PFSK-1 (cell line): ENCODE data around the gene RNF208.

ENCODE experiments used
- FOXP2 ChIP-seq: optimal IDR thresholded peaks from 2 replicates; pipeline ENCODE3; 2011; ENCODE audit warnings: borderline replicate concordance, control low read depth, inconsistent platforms; ENCODE audit not compliant: insufficient read depth; ENCODE audit errors: extremely low read length, extremely low read depth
- POLR2AphosphoS5 ChIP-seq: IDR thresholded peaks from 2 replicates; pipeline ENCODE4 v1.6.1; 2012; ENCODE audit warnings: low read depth, mild to moderate bottlenecking, control low read depth, low read length, moderate library complexity
- REST ChIP-seq, 2 experiments: IDR thresholded peaks; 2 replicates each; pipeline versions ENCODE4 v1.6.1 to v1.8.0; 2011 to 2012; ENCODE audit warnings: low read depth in 2 of 2, low read length in 2 of 2, control low read depth in 1 of 2, inconsistent platforms in 1 of 2, mild to moderate bottlenecking in 1 of 2, moderate library complexity in 1 of 2; ENCODE audit not compliant: insufficient read depth in 1 of 2
- SIN3A ChIP-seq: IDR thresholded peaks from 2 replicates; pipeline ENCODE4 v1.6.1; 2012; ENCODE audit warnings: mild to moderate bottlenecking, low read length, moderate library complexity, borderline replicate concordance; ENCODE audit not compliant: insufficient read depth
- TAF1 ChIP-seq: IDR thresholded peaks from 2 replicates; pipeline ENCODE4 v1.6.1; 2012; ENCODE audit warnings: low read length, control low read depth, borderline replicate concordance; ENCODE audit not compliant: insufficient read depth

Gene RNF208

GRCh38 chr9:137186385-137186784 lies 35.7 kb downstream of the RNF208 start:
- TF ChIP-seq REST (IDR thresholded peaks at IDR 0.05; ENCODE audit: insufficient read depth in 1 of 2, low read depth in 2 of 2, low read length in 2 of 2) = no peak
- TF ChIP-seq TAF1 = no peak
- TF ChIP-seq FOXP2 = no peak
- no peak for TF ChIP-seq SIN3A
- TF ChIP-seq POLR2AphosphoS5 = no peak

- TF ChIP-seq FOXP2 = no peak
- no peak for TF ChIP-seq REST (IDR thresholded peaks at IDR 0.05; ENCODE audit: insufficient read depth in 1 of 2, low read depth in 2 of 2, low read length in 2 of 2)
- TF ChIP-seq POLR2AphosphoS5 = no peak
- TF ChIP-seq TAF1 = no peak
- no peak for TF ChIP-seq SIN3A
Observed at GRCh38 chr9:137185921-137186320, 36.1 kb downstream of the RNF208 start.

- no peak for TF ChIP-seq SIN3A
- TF ChIP-seq REST (IDR thresholded peaks at IDR 0.05; ENCODE audit: insufficient read depth in 1 of 2, low read depth in 2 of 2, low read length in 2 of 2) = no peak
- no peak for TF ChIP-seq POLR2AphosphoS5
- TF ChIP-seq TAF1 = no peak
- no peak for TF ChIP-seq FOXP2
Observed at GRCh38 chr9:137184881-137185660, 37.0 kb downstream of the RNF208 start.

GRCh38 chr9:137183980-137184595 lies 38.0 kb downstream of the RNF208 start:
- no peak for TF ChIP-seq SIN3A
- TF ChIP-seq TAF1 = no peak
- no peak for TF ChIP-seq REST (IDR thresholded peaks at IDR 0.05; ENCODE audit: insufficient read depth in 1 of 2, low read depth in 2 of 2, low read length in 2 of 2)
- no peak for TF ChIP-seq FOXP2
- no peak for TF ChIP-seq POLR2AphosphoS5

GRCh38 chr9:137182836-137183235 lies 39.2 kb downstream of the RNF208 start:
- TF ChIP-seq SIN3A (no peak), REST (IDR thresholded peaks at IDR 0.05; ENCODE audit: insufficient read depth in 1 of 2, low read depth in 2 of 2, low read length in 2 of 2) (no peak), TAF1 (no peak), FOXP2 (no peak), POLR2AphosphoS5 (no peak)
